Mucosa of rectum (tissue), 2 donors: ENCODE measurements around the gene C7.
"Not testable (repeated sequence)": the region's sequence is repeated elsewhere in the genome, so short reads cannot be mapped to it uniquely, and the experiment has no call there.

Experiments
- H3K27ac ChIP-seq, 2 donors: one replicate each; pipeline ENCODE4 v1.7.0; 2013; ENCODE audit warnings: inconsistent platforms in 2 of 2, low read depth in 2 of 2, low read length in 2 of 2
- H3K27me3 ChIP-seq, 2 donors: one replicate each; pipeline ENCODE4 v1.7.0; 2013; ENCODE audit warnings: low read length in 2 of 2; ENCODE audit not compliant: control insufficient read depth in 2 of 2, insufficient read depth in 2 of 2
- H3K36me3 ChIP-seq, 2 donors: one replicate each; pipeline ENCODE4 v1.7.0; 2013; ENCODE audit warnings: low read length in 2 of 2; ENCODE audit not compliant: control insufficient read depth in 2 of 2, insufficient read depth in 2 of 2
- H3K4me1 ChIP-seq, 2 donors: one replicate each; pipeline ENCODE4 v1.7.0; 2013; ENCODE audit warnings: low read length in 2 of 2, mild to moderate bottlenecking in 1 of 2; ENCODE audit not compliant: control insufficient read depth in 2 of 2, insufficient read depth in 2 of 2
- H3K4me3 ChIP-seq, 2 donors: one replicate each; pipeline ENCODE4 v1.7.0; 2013; ENCODE audit warnings: low read length in 2 of 2
- H3K9ac ChIP-seq, 2 donors: one replicate each; pipeline ENCODE4 v1.7.0; 2013; ENCODE audit warnings: low read length in 2 of 2, low read depth in 1 of 2, mild to moderate bottlenecking in 1 of 2
- H3K9me3 ChIP-seq, 2 donors: one replicate each; pipeline ENCODE4 v1.7.0; 2013; ENCODE audit warnings: low read length in 2 of 2; ENCODE audit not compliant: control insufficient read depth in 2 of 2
- donor health status: healthy.
- donor health status: Normal muscosa, but diverticular disease.

The C7 gene

GRCh38 chr5:40879163-40879942 lies 29.9 kb upstream of the C7 start:
- no peaks in the 10 kb centered on the region for H3K36me3 ChIP-seq
- peaks cover 0 to 5% of the 10 kb centered on the region in 2 donors for H3K9me3 ChIP-seq

GRCh38 chr5:40882291-40882690 lies 27.0 kb upstream of the C7 start:
- Histone ChIP-seq H3K36me3 (no peaks in the 10 kb centered on the region), H3K4me3 (no peak overlapping the region), H3K27me3 (no peaks in the 10 kb centered on the region), H3K9me3 (peaks cover 0 to 4% of the 10 kb centered on the region in 2 donors), H3K9ac (no peak overlapping the region), H3K27ac (no peak overlapping the region), H3K4me1 (no peaks in the 10 kb centered on the region)

More at GRCh38 chr5:40879163-40879942, 29.9 kb upstream of the C7 start:
- no peak overlapping the region for H3K4me3 ChIP-seq
- no peaks in the 10 kb centered on the region for H3K27me3 ChIP-seq
- no peak overlapping the region for H3K27ac ChIP-seq
- no peak overlapping the region for H3K9ac ChIP-seq
- H3K4me1 ChIP-seq, result no peaks in the 10 kb centered on the region

GRCh38 chr5:40883051-40883450 lies 26.2 kb upstream of the C7 start:
- not testable (repeated sequence) for H3K36me3 ChIP-seq, H3K9me3 ChIP-seq, H3K4me3 ChIP-seq, H3K27me3 ChIP-seq, H3K27ac ChIP-seq, H3K4me1 ChIP-seq, H3K9ac ChIP-seq

GRCh38 chr5:40895440-40896425 lies 13.6 kb upstream of the C7 start:
- H3K4me3 ChIP-seq, result not testable (repeated sequence)

GRCh38 chr5:40904205-40904993 lies 4.9 kb upstream of the C7 start:
- H3K36me3 ChIP-seq, result no peaks in the 10 kb centered on the region
- H3K27ac ChIP-seq, result no peak overlapping the region
- H3K9ac ChIP-seq, result no peak overlapping the region
- no peak overlapping the region for H3K4me3 ChIP-seq
- no peaks in the 10 kb centered on the region for H3K9me3 ChIP-seq
- no peaks in the 10 kb centered on the region for H3K27me3 ChIP-seq
- peaks cover 0 to 8% of the 10 kb centered on the region in 2 donors for H3K4me1 ChIP-seq

More at GRCh38 chr5:40895440-40896425, 13.6 kb upstream of the C7 start:
- H3K27ac ChIP-seq, H3K9ac ChIP-seq, H3K4me1 ChIP-seq, H3K36me3 ChIP-seq, H3K9me3 ChIP-seq, H3K27me3 ChIP-seq: not testable (repeated sequence)

GRCh38 chr5:40904994-40905306 lies 4.3 kb upstream of the C7 start:
- no peak overlapping the region for H3K9ac ChIP-seq
- H3K9me3 ChIP-seq, result no peaks in the 10 kb centered on the region
- H3K36me3 ChIP-seq, result no peaks in the 10 kb centered on the region
- H3K27me3 ChIP-seq, result no peaks in the 10 kb centered on the region
- no peak overlapping the region for H3K27ac ChIP-seq
- H3K4me1 ChIP-seq, result peaks cover 0 to 8% of the 10 kb centered on the region in 2 donors
- H3K4me3 ChIP-seq, result no peak overlapping the region

GRCh38 chr5:40906351-40906751 lies 2.9 kb upstream of the C7 start:
- Histone ChIP-seq H3K4me1 (peaks cover 0 to 8% of the 10 kb centered on the region in 2 donors), H3K27me3 (no peaks in the 10 kb centered on the region), H3K4me3 (no peak overlapping the region), H3K9ac (no peak overlapping the region), H3K27ac (no peak overlapping the region), H3K36me3 (no peaks in the 10 kb centered on the region), H3K9me3 (no peaks in the 10 kb centered on the region)

- H3K27ac ChIP-seq, result peak overlapping the region in 1 of 2 donors; percentile 31
Observed at GRCh38 chr5:40909723-40910122, 426 bp downstream of the C7 start.

GRCh38 chr5:40911266-40911665 lies 2.0 kb downstream of the C7 start:
- Histone ChIP-seq H3K36me3 (no peaks in the 10 kb centered on the region), H3K9me3 (no peaks in the 10 kb centered on the region), H3K27me3 (no peaks in the 10 kb centered on the region), H3K9ac (no peak overlapping the region), H3K4me3 (no peak overlapping the region), H3K27ac (no peak overlapping the region), H3K4me1 (peaks cover 0 to 4% of the 10 kb centered on the region in 2 donors)

More at GRCh38 chr5:40909723-40910122, 426 bp downstream of the C7 start:
- Histone ChIP-seq H3K4me3 (peak overlapping the region in 1 of 2 donors; percentile 26), H3K36me3 (no peaks in the 10 kb centered on the region), H3K4me1 (peaks cover 0 to 8% of the 10 kb centered on the region in 2 donors), H3K27me3 (no peaks in the 10 kb centered on the region), H3K9ac (no peak overlapping the region), H3K9me3 (no peaks in the 10 kb centered on the region)
